HepG2 (cell line): ENCODE data around the gene LRRC8D. TPM values are rescaled to one million over a fixed set of nuclear protein-coding genes. Genes with fewer than 3 reads are reported as not detected.

Experiments
- ATAC-seq: fragments of 200-7000 bp; cut with Tn5 transposase; 3 replicates; pipeline ENCODE4 v1.9.1; 2020; ENCODE audit warnings: mild to moderate bottlenecking, moderate library complexity
- BruUV-seq: library from RNA; stranded (reverse); fragments of 400-500 nt; replicated peaks from 2 replicates; lab custom pipeline; 2021; lab: Mats Ljungman, UMichigan
- CTCF ChIA-PET: fragments of 300-600 bp; formaldehyde crosslinking; extraction: SDS; loops from one replicate; lab custom pipeline; 2021; ENCODE audit warnings: low total read pairs, inconsistent platforms, low intra/inter-chr PET ratio; lab: Yijun Ruan, JAX
- POLR2A ChIA-PET: fragments of 350-600 bp; sonication (Branson Sonifier 250); formaldehyde crosslinking; loops from one replicate; lab custom pipeline; 2020; ENCODE audit warnings: antibody characterized with exemption, inconsistent platforms; lab: Yijun Ruan, JAX
- DNase-seq: peaks from one replicate; pipeline ENCODE4 v3.0.0-alpha.2; 2015; ENCODE audit warnings: low spot score
- FAIRE-seq: peaks from 3 replicates; lab custom pipeline; 2011; peaks lifted over from hg19 to GRCh38; lab: Jason Lieb, UNC
- H2AFZ ChIP-seq: one replicate; pipeline ENCODE4 v1.6.1; 2011; ENCODE audit warnings: low read length, inconsistent platforms
- H3K27ac ChIP-seq: fragments of 300-600 bp; 3 replicates; pipeline ENCODE4 v1.8.0; 2011; ENCODE audit warnings: mixed run types, mild to moderate bottlenecking, mixed read lengths, low read length, inconsistent platforms; ENCODE audit not compliant: insufficient read depth; ENCODE audit errors: extremely low read length
- H3K27me3 ChIP-seq, 2 experiments: fragments of 200-600 bp in 1 of 2; 2 replicates in 1 of 2; 3 replicates in 1 of 2; pipeline versions ENCODE4 v1.6.0 to v1.8.0; 2011; ENCODE audit warnings: low read length in 2 of 2, mild to moderate bottlenecking in 2 of 2, moderate library complexity in 2 of 2, inconsistent platforms in 1 of 2; ENCODE audit not compliant: insufficient read depth in 2 of 2, control insufficient read depth in 1 of 2
- H3K36me3 ChIP-seq, 2 experiments: fragments of 200-600 bp in 1 of 2; replicated peaks in 1 of 2; 2 replicates in 1 of 2; 3 replicates in 1 of 2; pipeline versions ENCODE4 v1.5.1 to v1.8.0; 2011; ENCODE audit warnings: low read length in 2 of 2, inconsistent platforms in 1 of 2; ENCODE audit not compliant: insufficient read depth in 2 of 2, control insufficient read depth in 1 of 2
- H3K4me1 ChIP-seq: 2 replicates; pipeline ENCODE4 v1.5.1; 2012; ENCODE audit warnings: low read length, inconsistent platforms; ENCODE audit not compliant: insufficient read depth
- H3K4me2 ChIP-seq: 2 replicates; pipeline ENCODE4 v1.6.0; 2011; ENCODE audit warnings: low read depth, low read length, inconsistent platforms
- H3K4me3 ChIP-seq, 3 experiments: fragments of 200-600 bp in 1 of 3; sonication (generic), shearing (Covaris generic) in 1 of 3; replicated peaks in 1 of 3; 2 replicates each; pipeline ENCODE4 v1.5.1; 2011 to 2016; ENCODE audit warnings: low read length in 3 of 3, inconsistent platforms in 2 of 3, low read depth in 2 of 3, mild to moderate bottlenecking in 2 of 3, control low read depth in 1 of 3, mixed read lengths in 1 of 3; ENCODE audit not compliant: insufficient read depth in 1 of 3
- H3K79me2 ChIP-seq: one replicate; pipeline ENCODE4 v1.6.1; 2011; ENCODE audit warnings: low read length, inconsistent platforms; ENCODE audit not compliant: insufficient read depth
- H3K9ac ChIP-seq: 2 replicates; pipeline ENCODE4 v1.6.0; 2011; ENCODE audit warnings: mild to moderate bottlenecking, low read depth, low read length, inconsistent platforms; ENCODE audit not compliant: insufficient read depth
- H3K9me3 ChIP-seq: 2 replicates; pipeline ENCODE4 v1.5.1; 2012; ENCODE audit warnings: mild to moderate bottlenecking, low read length
- H4K20me1 ChIP-seq: 2 replicates; pipeline ENCODE4 v1.6.0; 2011; ENCODE audit warnings: inconsistent platforms, mild to moderate bottlenecking, low read length, moderate library complexity; ENCODE audit not compliant: insufficient read depth
- ARNT2 ChIP-seq: sonication (generic); formaldehyde crosslinking; IDR thresholded peaks from 2 replicates; pipeline ENCODE4 v1.8.0; 2022; ENCODE audit warnings: mild to moderate bottlenecking, low read depth, missing genetic modification reagents, moderate library complexity
- ELF1 ChIP-seq: sonication (generic); formaldehyde crosslinking; IDR thresholded peaks from 2 replicates; pipeline ENCODE4 v1.4.0; 2020; ENCODE audit warnings: missing genetic modification reagents
- KDM2A ChIP-seq: sonication (generic); formaldehyde crosslinking; IDR thresholded peaks from 2 replicates; pipeline ENCODE4 v1.4.0; 2020; ENCODE audit warnings: low read depth, missing genetic modification reagents, borderline replicate concordance
- NCOA2 ChIP-seq: sonication (generic); formaldehyde crosslinking; IDR thresholded peaks from 2 replicates; pipeline ENCODE4 v1.8.0; 2022; ENCODE audit warnings: inconsistent platforms
- NRL ChIP-seq: sonication (generic); formaldehyde crosslinking; IDR thresholded peaks from 2 replicates; pipeline ENCODE4 v1.5.0; 2020; ENCODE audit warnings: missing genetic modification reagents, mild to moderate bottlenecking, moderate library complexity, borderline replicate concordance
- STAG1 ChIP-seq: sonication (generic); formaldehyde crosslinking; IDR thresholded peaks from 2 replicates; pipeline ENCODE4 v1.4.0; 2020; ENCODE audit warnings: missing genetic modification reagents
- ZMYM4 ChIP-seq: sonication (generic); formaldehyde crosslinking; IDR thresholded peaks from 2 replicates; pipeline ENCODE4 v1.8.1; 2023; ENCODE audit warnings: mild to moderate bottlenecking, missing genetic modification reagents
- ZNF335 ChIP-seq: sonication (generic); formaldehyde crosslinking; IDR thresholded peaks from 2 replicates; pipeline ENCODE4 v1.4.0; 2020; ENCODE audit warnings: missing genetic modification reagents
- ZNF7 ChIP-seq: IDR thresholded peaks from 2 replicates; pipeline ENCODE4 v1.6.1; 2016; ENCODE audit warnings: missing biosample characterization, missing genetic modification reagents
- ZNF777 ChIP-seq: sonication (generic); formaldehyde crosslinking; IDR thresholded peaks from 2 replicates; pipeline ENCODE4 v1.4.0; 2020; ENCODE audit warnings: missing genetic modification reagents
- WGBS: methylation state at CpG from one replicate; pipeline ENCODE4 v1.1.6; 2017; ENCODE audit warnings: low lambda C conversion rate; 5-methylcytosine and 5-hydroxymethylcytosine counted together
- in situ Hi-C: cut with HindIII; loops from 2 replicates; pipeline ENCODE4 v1.10.0; 2017; ENCODE audit warnings: low pct_unique_long_range_greater_than_20kb; ENCODE audit not compliant: extremely low pct_ligation_motif_present
- intact Hi-C: fragments of 100-400 bp; cut with micrococcal nuclease; formaldehyde crosslinking; loops from one replicate; pipeline ENCODE4 v1.10.0; 2022; ENCODE audit not compliant: unreplicated experiment
- polyA plus RNA-seq, 8 experiments: library from polyadenylated mRNA; depleted of rRNA in 3 of 8; stranded (reverse) in 7 of 8; unstranded in 1 of 8; fragments of >200 nt; fragmentation: Illumina TruSeq in 4 of 8; extraction: Trizol in 4 of 8; gene quantifications; 2 replicates each; pipeline versions ENCODE4 v1.2.1 to v1.2.3, GENCODE V29; 2011 to 2016; ENCODE audit warnings: low read depth in 4 of 8, missing spikeins in 1 of 8, mixed read lengths in 1 of 8; ENCODE audit not compliant: insufficient read depth in 1 of 8
- total RNA-seq, 5 experiments: library from RNA; depleted of rRNA; stranded (reverse); fragments of >200 nt; fragmentation: Illumina TruSeq; extraction: Trizol; gene quantifications; 2 replicates each; pipeline ENCODE4 v1.2.3, GENCODE V29; 2016; ENCODE audit warnings: low read depth in 1 of 5
- TF ChIP-seq, protein P1 (sequence below): sonication (generic); formaldehyde crosslinking; IDR thresholded peaks from 2 replicates; pipeline ENCODE4 v1.8.0; 2022; ENCODE audit warnings: mild to moderate bottlenecking, missing genetic modification reagents
- TF ChIP-seq, protein P2 (sequence below): sonication (generic); formaldehyde crosslinking; IDR thresholded peaks from 2 replicates; pipeline ENCODE4 v1.5.0; 2020; ENCODE audit warnings: mild to moderate bottlenecking, missing genetic modification reagents
- TF ChIP-seq, protein P3 (sequence below): IDR thresholded peaks from 2 replicates; pipeline ENCODE4 v1.6.1; 2012; ENCODE audit warnings: inconsistent platforms
- TF ChIP-seq, protein P4 (sequence below): sonication (generic); formaldehyde crosslinking; IDR thresholded peaks from 2 replicates; pipeline ENCODE4 v1.9.0; 2022; ENCODE audit warnings: missing genetic modification reagents, mild to moderate bottlenecking, borderline replicate concordance

Gene LRRC8D
- total and polyA plus RNA-seq, 2 of the 13 experiments (the other 11 are each of a cell fraction or from before 2014, with no cell fraction given), result 29.9 to 45.5 TPM

DNA sequence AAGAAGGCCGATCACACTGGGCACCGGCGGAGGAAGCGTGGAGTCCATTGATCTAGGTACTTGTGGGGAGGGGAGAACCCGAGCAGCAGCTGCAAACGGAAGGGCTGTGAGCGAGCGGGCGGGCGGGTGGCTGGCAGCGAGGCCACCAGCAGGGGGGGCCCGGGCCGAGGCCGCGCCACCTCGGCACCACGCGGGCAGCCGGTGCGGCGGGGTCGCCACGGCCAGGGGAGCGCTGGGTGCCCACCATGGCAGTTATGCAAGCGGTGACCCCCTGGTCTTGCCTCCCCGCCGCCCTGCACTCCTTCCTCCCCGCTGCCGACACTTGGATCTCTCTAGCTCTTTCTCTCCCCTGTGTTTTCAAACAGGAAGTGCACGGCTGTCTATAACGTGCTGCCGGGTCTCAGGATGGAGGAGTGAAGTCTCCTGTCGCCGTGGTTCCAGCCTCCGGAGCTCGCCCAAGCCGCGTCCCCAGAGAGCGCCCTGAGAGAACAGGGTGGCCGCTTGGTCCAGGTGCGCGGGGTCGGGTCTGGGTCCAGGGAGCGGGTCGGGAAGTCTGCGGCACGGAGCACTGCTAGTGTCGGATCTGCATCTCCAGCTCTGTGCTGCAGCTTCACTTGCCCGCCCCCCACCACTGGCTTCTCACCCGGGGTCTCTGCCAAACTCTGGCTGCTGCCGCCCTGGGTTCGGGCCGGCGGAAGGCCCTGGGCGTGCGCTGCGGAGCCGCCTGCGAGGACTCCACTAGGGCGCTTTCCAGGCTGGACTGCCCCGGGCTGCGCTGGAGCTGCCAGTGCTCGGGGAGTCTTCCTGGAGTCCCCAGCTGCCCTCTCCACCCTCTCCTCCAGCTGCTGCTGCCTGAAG lies 22.7 kb downstream of the LRRC8D start:
- Histone ChIP-seq H3K27ac (peak overlapping the region; percentile 75), H3K4me2 (peak overlapping the region; percentile 68), H3K27me3 (no peaks in the 10 kb centered on the region), H3K4me1 (peaks cover 64% of the 10 kb centered on the region), H3K9me3 (no peaks in the 10 kb centered on the region), H4K20me1 (no peaks in the 10 kb centered on the region), H3K9ac (peak overlapping the region; percentile 69), H3K36me3 (peaks cover 0 to 38% of the 10 kb centered on the region in 2 experiments), H2AFZ (no peak overlapping the region), H3K79me2 (peaks cover 57% of the 10 kb centered on the region), H3K4me3 (peak overlapping the region; percentile 55 to 73 (median 60))
- BruUV-seq, result no TSS peak
- DNase-seq (no peak), FAIRE-seq (no peak), ATAC-seq (peak; percentile 93)
- in situ Hi-C loops, result no loop called here
- ChIA-PET POLR2A (interaction anchor here (0.9 to 5.9 kb wide), 5 partner anchors 10 to 35 kb away, joined by 3 to 38 read pairs (median 4); partner anchors contain the start of gene LRRC8D), CTCF (interaction anchor here (1.8 kb wide), 1 partner anchor 144 kb away, joined by 9 read pairs; no protein-coding TSS in a partner anchor)
- intact Hi-C loops, result loop anchor here (2.0 kb wide), 1 partner anchor 143 kb away; no protein-coding TSS in a partner anchor
- 58% methylated on average over 26 of the region's 63 CpGs for WGBS
- TF ChIP-seq ZNF777 (CRISPR knock-in tag) (0 out of 2 replicates have a peak, but pooled peaks have one; percentile 42), ZNF335 (CRISPR knock-in tag) (no peak), ARNT2 (CRISPR knock-in tag) (peak; percentile 62; the same call in 1 of the 2 replicates), NRL (0 out of 2 replicates have a peak, but pooled peaks have one; percentile 39), ELF1 (0 out of 2 replicates have a peak, but pooled peaks have one; percentile 26), NCOA2 (CRISPR knock-in tag) (0 out of 2 replicates have a peak, but pooled peaks have one; percentile 13), ZNF7 (CRISPR knock-in tag) (peak; percentile 88), STAG1 (CRISPR knock-in tag) (peak; percentile 46), KDM2A (CRISPR knock-in tag) (peak; percentile 42; the same call in 1 of the 2 replicates), ZMYM4 (CRISPR knock-in tag) (peak; percentile 22; the same call in 1 of the 2 replicates)
- TF ChIP-seq, protein P1, sequence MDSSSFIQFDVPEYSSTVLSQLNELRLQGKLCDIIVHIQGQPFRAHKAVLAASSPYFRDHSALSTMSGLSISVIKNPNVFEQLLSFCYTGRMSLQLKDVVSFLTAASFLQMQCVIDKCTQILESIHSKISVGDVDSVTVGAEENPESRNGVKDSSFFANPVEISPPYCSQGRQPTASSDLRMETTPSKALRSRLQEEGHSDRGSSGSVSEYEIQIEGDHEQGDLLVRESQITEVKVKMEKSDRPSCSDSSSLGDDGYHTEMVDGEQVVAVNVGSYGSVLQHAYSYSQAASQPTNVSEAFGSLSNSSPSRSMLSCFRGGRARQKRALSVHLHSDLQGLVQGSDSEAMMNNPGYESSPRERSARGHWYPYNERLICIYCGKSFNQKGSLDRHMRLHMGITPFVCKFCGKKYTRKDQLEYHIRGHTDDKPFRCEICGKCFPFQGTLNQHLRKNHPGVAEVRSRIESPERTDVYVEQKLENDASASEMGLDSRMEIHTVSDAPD (CRISPR knock-in tag), result no peak
- TF ChIP-seq, protein P2, sequence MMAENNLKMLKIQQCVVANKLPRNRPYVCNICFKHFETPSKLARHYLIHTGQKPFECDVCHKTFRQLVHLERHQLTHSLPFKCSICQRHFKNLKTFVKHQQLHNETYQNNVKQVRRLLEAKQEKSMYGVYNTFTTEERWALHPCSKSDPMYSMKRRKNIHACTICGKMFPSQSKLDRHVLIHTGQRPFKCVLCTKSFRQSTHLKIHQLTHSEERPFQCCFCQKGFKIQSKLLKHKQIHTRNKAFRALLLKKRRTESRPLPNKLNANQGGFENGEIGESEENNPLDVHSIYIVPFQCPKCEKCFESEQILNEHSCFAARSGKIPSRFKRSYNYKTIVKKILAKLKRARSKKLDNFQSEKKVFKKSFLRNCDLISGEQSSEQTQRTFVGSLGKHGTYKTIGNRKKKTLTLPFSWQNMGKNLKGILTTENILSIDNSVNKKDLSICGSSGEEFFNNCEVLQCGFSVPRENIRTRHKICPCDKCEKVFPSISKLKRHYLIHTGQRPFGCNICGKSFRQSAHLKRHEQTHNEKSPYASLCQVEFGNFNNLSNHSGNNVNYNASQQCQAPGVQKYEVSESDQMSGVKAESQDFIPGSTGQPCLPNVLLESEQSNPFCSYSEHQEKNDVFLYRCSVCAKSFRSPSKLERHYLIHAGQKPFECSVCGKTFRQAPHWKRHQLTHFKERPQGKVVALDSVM, result peak; percentile 35; the same call in 1 of the 2 replicates
- TF ChIP-seq, protein P3, sequence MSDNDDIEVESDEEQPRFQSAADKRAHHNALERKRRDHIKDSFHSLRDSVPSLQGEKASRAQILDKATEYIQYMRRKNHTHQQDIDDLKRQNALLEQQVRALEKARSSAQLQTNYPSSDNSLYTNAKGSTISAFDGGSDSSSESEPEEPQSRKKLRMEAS, result peak; percentile 79
- TF ChIP-seq, protein P4, sequence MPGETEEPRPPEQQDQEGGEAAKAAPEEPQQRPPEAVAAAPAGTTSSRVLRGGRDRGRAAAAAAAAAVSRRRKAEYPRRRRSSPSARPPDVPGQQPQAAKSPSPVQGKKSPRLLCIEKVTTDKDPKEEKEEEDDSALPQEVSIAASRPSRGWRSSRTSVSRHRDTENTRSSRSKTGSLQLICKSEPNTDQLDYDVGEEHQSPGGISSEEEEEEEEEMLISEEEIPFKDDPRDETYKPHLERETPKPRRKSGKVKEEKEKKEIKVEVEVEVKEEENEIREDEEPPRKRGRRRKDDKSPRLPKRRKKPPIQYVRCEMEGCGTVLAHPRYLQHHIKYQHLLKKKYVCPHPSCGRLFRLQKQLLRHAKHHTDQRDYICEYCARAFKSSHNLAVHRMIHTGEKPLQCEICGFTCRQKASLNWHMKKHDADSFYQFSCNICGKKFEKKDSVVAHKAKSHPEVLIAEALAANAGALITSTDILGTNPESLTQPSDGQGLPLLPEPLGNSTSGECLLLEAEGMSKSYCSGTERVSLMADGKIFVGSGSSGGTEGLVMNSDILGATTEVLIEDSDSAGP (CRISPR knock-in tag), result peak; percentile 64
